Tibial nerve (tissue), 4 donors: ENCODE measurements around the gene CTNNA3. TPM values are rescaled to one million over a fixed set of nuclear protein-coding genes. Genes with fewer than 3 reads are reported as not detected.

Experiments
- DNase-seq, 2 donors: peaks; one replicate each; pipeline ENCODE4 v3.0.0-alpha.2; 2019; ENCODE audit warnings: low spot score in 2 of 2
- H3K27ac ChIP-seq, 4 donors: fragments of 200-600 bp; sonication (generic) in 3 of 4; one replicate each; pipeline ENCODE4 v1.5.1; 2017 to 2019; ENCODE audit warnings: mild to moderate bottlenecking in 1 of 4
- H3K27me3 ChIP-seq, 2 donors: fragments of 200-600 bp; sonication (generic) in 1 of 2; one replicate each; pipeline versions ENCODE4 v1.5.1 to v1.6.0; 2017 to 2019
- H3K36me3 ChIP-seq, 3 donors: fragments of 200-600 bp; sonication (generic); one replicate each; pipeline ENCODE4 v1.5.1; 2018 to 2019
- H3K4me1 ChIP-seq, 4 donors: fragments of 200-600 bp; sonication (generic) in 3 of 4; one replicate each; pipeline ENCODE4 v1.5.1; 2017 to 2019
- H3K4me3 ChIP-seq, 4 donors: fragments of 200-600 bp; sonication (generic) in 3 of 4; one replicate each; pipeline ENCODE4 v1.5.1; 2017 to 2019; ENCODE audit warnings: mild to moderate bottlenecking in 1 of 4, moderate library complexity in 1 of 4
- H3K9me3 ChIP-seq, 4 donors: fragments of 200-600 bp; sonication (generic) in 3 of 4; one replicate each; pipeline ENCODE4 v1.5.1; 2017 to 2019
- EP300 ChIP-seq, 2 donors: sonication (generic); formaldehyde crosslinking; IDR thresholded peaks; one replicate each; pipeline ENCODE4 v1.6.1; 2017; ENCODE audit warnings: antibody characterized with exemption in 2 of 2, mild to moderate bottlenecking in 1 of 2
- POLR2A ChIP-seq, 2 donors: fragments of 450-650 bp; IDR thresholded peaks; one replicate each; pipeline ENCODE4 v1.6.1; 2017; ENCODE audit warnings: antibody characterized with exemption in 2 of 2, mild to moderate bottlenecking in 2 of 2, moderate library complexity in 2 of 2
- WGBS, 2 donors: methylation state at CpG; one replicate each; pipeline ENCODE4 v1.1.5; 2018; 5-methylcytosine and 5-hydroxymethylcytosine counted together
- total RNA-seq, 4 donors: library from RNA; depleted of rRNA; stranded (reverse); fragments of >200 nt; gene quantifications; one replicate each; pipeline ENCODE4 v1.1.0, GENCODE V29; 2016
- TF ChIP-seq, protein P1 (sequence below), 5 experiments: fragments of 200-600 bp in 3 of 5; fragments of 450-650 bp in 2 of 5; sonication (generic) in 3 of 5; IDR thresholded peaks; one replicate each; pipeline ENCODE4 v1.5.1; 2016 to 2019; ENCODE audit warnings: antibody characterized with exemption in 5 of 5, mild to moderate bottlenecking in 3 of 5, moderate library complexity in 2 of 5

The CTNNA3 gene
- total RNA-seq, 4 donors from 2014 or later: 15.9 to 36.1 (median 23.1) TPM

DNA sequence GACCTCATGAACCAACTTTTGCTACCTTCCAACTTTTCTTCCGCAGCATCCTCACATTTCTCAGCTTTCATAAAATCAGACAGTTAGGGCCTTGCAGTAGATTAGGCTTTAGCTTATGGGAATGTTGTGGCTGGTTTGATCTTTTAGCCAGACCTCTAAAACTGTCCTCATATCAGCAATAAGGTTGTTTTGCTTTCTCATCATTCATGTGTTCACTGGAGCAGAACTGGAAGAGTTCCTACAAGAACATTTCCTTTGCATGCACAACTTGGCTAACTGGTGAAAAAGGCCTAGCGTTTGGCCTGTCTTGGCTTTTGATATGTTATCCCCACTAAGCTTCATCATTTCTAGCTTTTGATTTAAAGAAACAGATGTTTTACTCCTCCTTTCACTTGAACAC lies 900.1 kb downstream of the CTNNA3 start:
- no peak overlapping the region for H3K4me3 ChIP-seq
- WGBS, 2 donors: 62 to 89% methylated on average over 2 of the region's 2 CpGs
- H3K9me3 ChIP-seq: no peaks in the 10 kb centered on the region
- peaks cover 0 to 5% (median 0%) of the 10 kb centered on the region in 4 donors for H3K4me1 ChIP-seq
- H3K27ac ChIP-seq: no peak overlapping the region
- H3K36me3 ChIP-seq: no peaks in the 10 kb centered on the region
- no peak for DNase-seq
- TF ChIP-seq, protein P1, sequence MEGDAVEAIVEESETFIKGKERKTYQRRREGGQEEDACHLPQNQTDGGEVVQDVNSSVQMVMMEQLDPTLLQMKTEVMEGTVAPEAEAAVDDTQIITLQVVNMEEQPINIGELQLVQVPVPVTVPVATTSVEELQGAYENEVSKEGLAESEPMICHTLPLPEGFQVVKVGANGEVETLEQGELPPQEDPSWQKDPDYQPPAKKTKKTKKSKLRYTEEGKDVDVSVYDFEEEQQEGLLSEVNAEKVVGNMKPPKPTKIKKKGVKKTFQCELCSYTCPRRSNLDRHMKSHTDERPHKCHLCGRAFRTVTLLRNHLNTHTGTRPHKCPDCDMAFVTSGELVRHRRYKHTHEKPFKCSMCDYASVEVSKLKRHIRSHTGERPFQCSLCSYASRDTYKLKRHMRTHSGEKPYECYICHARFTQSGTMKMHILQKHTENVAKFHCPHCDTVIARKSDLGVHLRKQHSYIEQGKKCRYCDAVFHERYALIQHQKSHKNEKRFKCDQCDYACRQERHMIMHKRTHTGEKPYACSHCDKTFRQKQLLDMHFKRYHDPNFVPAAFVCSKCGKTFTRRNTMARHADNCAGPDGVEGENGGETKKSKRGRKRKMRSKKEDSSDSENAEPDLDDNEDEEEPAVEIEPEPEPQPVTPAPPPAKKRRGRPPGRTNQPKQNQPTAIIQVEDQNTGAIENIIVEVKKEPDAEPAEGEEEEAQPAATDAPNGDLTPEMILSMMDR (IDR thresholded peaks at IDR 0.05): no peak
- TF ChIP-seq EP300 (IDR thresholded peaks at IDR 0.05) (no peak), POLR2A (IDR thresholded peaks at IDR 0.05) (no peak)
- no peaks in the 10 kb centered on the region for H3K27me3 ChIP-seq

DNA sequence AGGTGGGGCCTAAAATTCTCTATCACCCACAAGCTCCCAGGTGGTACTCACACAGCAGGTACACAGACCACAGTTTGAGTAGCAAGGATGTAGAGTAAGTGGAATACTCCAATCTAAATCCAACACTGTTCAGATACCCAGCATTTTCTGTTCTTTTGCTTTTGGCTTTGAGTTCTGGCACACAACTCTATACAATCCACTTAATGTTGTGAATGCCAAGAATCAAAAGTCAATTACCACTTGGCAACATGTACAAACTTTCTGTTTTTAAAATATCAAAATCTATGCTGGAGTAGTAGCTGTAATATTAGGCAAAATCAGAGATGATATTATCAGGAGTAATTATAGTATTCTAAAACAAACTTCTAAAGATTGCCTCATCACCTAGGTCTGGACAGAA lies 903.6 kb downstream of the CTNNA3 start:
- Histone ChIP-seq H3K27me3 (no peaks in the 10 kb centered on the region), H3K4me3 (no peak overlapping the region), H3K36me3 (no peaks in the 10 kb centered on the region), H3K4me1 (peaks cover 0 to 9% (median 0%) of the 10 kb centered on the region in 4 donors), H3K9me3 (no peaks in the 10 kb centered on the region), H3K27ac (no peak overlapping the region)
- no peak for DNase-seq
- TF ChIP-seq EP300 (IDR thresholded peaks at IDR 0.05): no peak

DNA sequence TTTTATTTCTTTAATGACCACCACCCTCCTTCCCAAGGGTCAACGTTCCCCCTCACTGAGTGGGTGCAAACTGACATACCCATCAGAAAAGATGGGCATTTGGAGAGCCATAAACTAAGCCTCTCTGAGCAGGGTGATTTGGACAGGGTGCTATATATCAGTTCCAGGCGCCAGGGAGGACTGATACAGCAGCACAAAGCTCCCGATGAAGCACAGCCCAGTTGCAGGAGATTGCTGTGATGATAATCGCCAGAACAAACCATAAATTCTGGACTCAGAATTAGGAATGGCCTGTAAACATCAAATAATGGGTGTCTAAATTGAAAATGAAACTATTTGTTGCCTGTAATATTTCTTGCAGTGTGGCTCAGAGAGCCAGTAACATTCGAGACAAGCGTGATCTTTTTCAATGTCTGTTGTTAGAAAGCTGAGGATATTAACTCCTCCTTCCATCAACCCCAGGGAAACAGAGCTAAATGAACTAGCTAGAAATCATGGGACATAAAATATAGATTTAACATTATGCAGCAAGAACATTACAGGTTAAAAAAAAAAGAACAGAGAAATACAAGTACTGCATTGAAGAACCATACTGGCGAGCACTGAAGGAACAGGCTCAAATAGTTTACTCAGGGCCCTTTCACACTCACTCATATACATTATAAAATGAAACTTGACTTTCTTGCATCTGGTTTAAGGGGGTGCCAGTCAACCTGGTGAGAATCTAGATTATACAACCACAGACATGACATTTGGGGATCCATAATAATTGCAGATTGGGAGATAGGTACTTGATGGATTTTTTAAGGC lies 907.6 kb downstream of the CTNNA3 start:
- peaks cover 0 to 9% (median 0%) of the 10 kb centered on the region in 4 donors for H3K4me1 ChIP-seq
- H3K27me3 ChIP-seq: no peaks in the 10 kb centered on the region
- TF ChIP-seq EP300 (IDR thresholded peaks at IDR 0.05) (no peak), POLR2A (IDR thresholded peaks at IDR 0.05) (no peak)
- TF ChIP-seq, protein P1 (IDR thresholded peaks at IDR 0.05): no peak
- no peak overlapping the region for H3K4me3 ChIP-seq
- no peak overlapping the region for H3K27ac ChIP-seq
- no peaks in the 10 kb centered on the region for H3K9me3 ChIP-seq
- 23 to 28% methylated on average over 7 of the region's 7 CpGs for WGBS, 2 donors
- H3K36me3 ChIP-seq: no peaks in the 10 kb centered on the region
- DNase-seq: no peak

DNA sequence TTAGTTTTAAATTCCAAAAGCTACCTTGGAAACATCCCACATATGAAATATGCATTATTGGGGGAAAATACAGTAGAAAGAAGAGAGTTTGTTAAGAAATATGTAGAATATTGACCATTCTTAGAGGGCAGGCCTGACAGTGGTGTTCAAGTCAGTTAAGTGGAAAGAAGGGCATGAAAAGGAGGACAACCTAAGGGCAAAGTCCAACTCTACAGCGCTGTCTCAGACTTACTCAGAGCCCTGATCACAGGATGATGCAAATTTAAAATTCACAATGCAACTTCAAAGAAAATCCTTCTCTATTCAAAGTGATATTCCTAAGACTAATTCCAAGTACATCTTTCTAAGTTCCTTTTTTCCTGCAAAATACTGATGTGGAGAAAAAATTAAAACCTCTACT lies 909.3 kb downstream of the CTNNA3 start:
- Histone ChIP-seq H3K27ac (no peak overlapping the region), H3K27me3 (no peaks in the 10 kb centered on the region), H3K4me3 (no peak overlapping the region), H3K4me1 (peaks cover 0 to 4% (median 0%) of the 10 kb centered on the region in 4 donors), H3K36me3 (no peaks in the 10 kb centered on the region), H3K9me3 (no peaks in the 10 kb centered on the region)
- WGBS, 2 donors: 92 to 94% methylated on average over 1 of the region's 1 CpG
- no peak for DNase-seq
- TF ChIP-seq EP300 (IDR thresholded peaks at IDR 0.05) (no peak), POLR2A (IDR thresholded peaks at IDR 0.05) (no peak)
- TF ChIP-seq, protein P1 (IDR thresholded peaks at IDR 0.05): no peak

DNA sequence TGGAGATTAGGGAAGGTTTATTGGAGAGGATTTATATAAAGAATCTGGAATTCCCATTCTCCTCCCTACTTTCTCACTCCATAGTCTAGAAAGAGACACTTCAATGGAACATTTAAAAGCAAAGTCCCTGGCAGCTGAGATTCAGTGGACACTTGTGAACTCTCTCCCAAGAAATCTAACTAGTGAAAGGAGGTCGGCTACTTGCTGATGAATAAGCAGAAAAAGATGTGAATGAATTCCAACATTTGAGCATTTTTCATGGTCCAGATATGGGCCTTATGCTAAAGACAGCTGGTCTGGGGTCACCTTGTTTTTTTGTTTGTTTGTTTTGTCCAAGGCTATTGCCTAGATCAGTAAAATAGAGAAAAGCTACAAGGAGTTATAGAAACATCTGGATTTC lies 911.2 kb downstream of the CTNNA3 start:
- H3K27ac ChIP-seq: no peak overlapping the region
- no peaks in the 10 kb centered on the region for H3K36me3 ChIP-seq
- H3K4me3 ChIP-seq: no peak overlapping the region
- 32 to 33% methylated on average over 1 of the region's 1 CpG for WGBS, 2 donors
- no peaks in the 10 kb centered on the region for H3K9me3 ChIP-seq
- DNase-seq: no peak
- H3K27me3 ChIP-seq: no peaks in the 10 kb centered on the region
- H3K4me1 ChIP-seq: peaks cover 0 to 4% (median 0%) of the 10 kb centered on the region in 4 donors
- no peak for TF ChIP-seq POLR2A (IDR thresholded peaks at IDR 0.05)
- TF ChIP-seq, protein P1 (IDR thresholded peaks at IDR 0.05): no peak
- TF ChIP-seq EP300 (IDR thresholded peaks at IDR 0.05): no peak
